Measurements from ENCODE around the gene POLE.
A peak's percentile ranks its signal among the peaks of the same experiment; 100 is the strongest.

Gene POLE

DNA sequence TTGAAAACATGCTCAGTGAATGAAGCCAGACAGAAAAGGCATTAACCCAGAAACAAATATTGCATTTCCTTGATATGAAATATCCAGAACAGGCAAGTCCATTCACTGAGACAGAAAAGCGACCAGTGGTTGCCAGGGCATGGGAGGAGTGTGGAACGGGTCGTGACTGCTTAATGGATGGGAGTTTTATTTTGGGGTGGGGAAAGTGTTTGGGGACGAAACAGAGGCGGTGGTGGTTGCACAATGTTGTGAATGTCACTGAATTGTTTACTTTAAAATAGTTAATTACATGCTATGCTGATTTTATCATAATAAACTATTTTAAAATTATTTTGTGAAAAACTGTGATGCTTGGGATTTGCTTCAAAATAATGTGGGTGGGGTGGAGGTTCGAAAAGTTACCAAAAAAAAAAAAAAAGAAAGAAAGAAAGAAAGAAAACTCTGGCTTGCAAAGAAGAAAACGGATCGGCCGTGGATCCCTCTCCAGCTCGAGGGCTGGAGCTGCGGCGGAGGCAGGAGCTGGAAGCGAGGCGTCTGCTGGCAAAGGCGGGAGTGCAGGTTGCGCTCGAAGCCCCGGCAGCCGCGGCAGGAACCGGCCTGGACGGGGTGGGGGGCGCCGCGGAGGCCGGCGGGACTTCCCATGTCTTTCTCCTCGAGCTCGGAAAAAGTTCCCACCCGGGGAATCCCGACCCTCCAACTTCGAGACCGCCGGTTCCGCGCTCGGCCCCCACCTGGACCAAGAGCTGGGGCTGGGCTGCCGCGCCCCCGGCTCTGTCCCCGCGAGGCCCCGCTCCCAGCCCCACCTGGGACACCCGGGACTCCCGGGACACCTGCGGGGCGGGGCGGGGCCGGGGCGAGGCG is 69.1 kb downstream of the POLE start:
- peaks cover 5 to 18% (median 9%) of the 10 kb centered on the region in 5 donors for H3K4me1 ChIP-seq (ENCODE audit: control insufficient read depth in 5 of 5, insufficient read depth in 5 of 5, low read length in 5 of 5)
- no peaks in the 10 kb centered on the region for H3K36me3 ChIP-seq (ENCODE audit: control insufficient read depth in 5 of 5, insufficient read depth in 5 of 5, low read length in 5 of 5)
- H3K27ac ChIP-seq (ENCODE audit: low read depth, low read length), result no peak overlapping the region
- peaks cover 31 to 59% (median 45%) of the 10 kb centered on the region in 5 donors for H3K27me3 ChIP-seq (ENCODE audit: control insufficient read depth in 5 of 5, insufficient read depth in 4 of 5, low read length in 5 of 5)
- H3K4me3 ChIP-seq (ENCODE audit: low read depth in 1 of 5, low read length in 5 of 5), result no peak overlapping the region
- no peak overlapping the region for H3K9ac ChIP-seq (ENCODE audit: low read length in 5 of 5)
- peaks cover 0 to 13% (median 5%) of the 10 kb centered on the region in 5 donors for H3K9me3 ChIP-seq (ENCODE audit: control insufficient read depth in 5 of 5, low read length in 5 of 5)

- Histone ChIP-seq H3K36me3 (ENCODE audit: control insufficient read depth in 5 of 5, insufficient read depth in 5 of 5, low read length in 5 of 5) (no peaks in the 10 kb centered on the region), H3K27ac (ENCODE audit: low read depth, low read length) (no peak overlapping the region), H3K9me3 (ENCODE audit: control insufficient read depth in 5 of 5, low read length in 5 of 5) (peaks cover 0 to 13% (median 5%) of the 10 kb centered on the region in 5 donors), H3K4me3 (ENCODE audit: low read depth in 1 of 5, low read length in 5 of 5) (no peak overlapping the region), H3K9ac (ENCODE audit: low read length in 5 of 5) (no peak overlapping the region), H3K4me1 (ENCODE audit: control insufficient read depth in 5 of 5, insufficient read depth in 5 of 5, low read length in 5 of 5) (peaks cover 0 to 10% (median 4%) of the 10 kb centered on the region in 5 donors), H3K27me3 (ENCODE audit: control insufficient read depth in 5 of 5, insufficient read depth in 4 of 5, low read length in 5 of 5) (peaks cover 31 to 59% (median 45%) of the 10 kb centered on the region in 5 donors)
Measured at GRCh38 chr12:132617135-132617701, 69.9 kb downstream of the POLE start.

GRCh38 chr12:132615579-132616038 is 71.5 kb downstream of the POLE start:
- peaks cover 27 to 50% (median 47%) of the 10 kb centered on the region in 5 donors for H3K27me3 ChIP-seq (ENCODE audit: control insufficient read depth in 5 of 5, insufficient read depth in 4 of 5, low read length in 5 of 5)
- H3K9ac ChIP-seq (ENCODE audit: low read length in 5 of 5), result no peak overlapping the region
- peaks cover 0 to 11% (median 3%) of the 10 kb centered on the region in 5 donors for H3K4me1 ChIP-seq (ENCODE audit: control insufficient read depth in 5 of 5, insufficient read depth in 5 of 5, low read length in 5 of 5)
- no peaks in the 10 kb centered on the region for H3K36me3 ChIP-seq (ENCODE audit: control insufficient read depth in 5 of 5, insufficient read depth in 5 of 5, low read length in 5 of 5)
- peaks cover 0 to 21% (median 13%) of the 10 kb centered on the region in 5 donors for H3K9me3 ChIP-seq (ENCODE audit: control insufficient read depth in 5 of 5, low read length in 5 of 5)
- no peak overlapping the region for H3K4me3 ChIP-seq (ENCODE audit: low read depth in 1 of 5, low read length in 5 of 5)
- no peak overlapping the region for H3K27ac ChIP-seq (ENCODE audit: low read depth, low read length)

GRCh38 chr12:132614861-132615578 is 72.1 kb downstream of the POLE start:
- Histone ChIP-seq H3K27me3 (ENCODE audit: control insufficient read depth in 5 of 5, insufficient read depth in 4 of 5, low read length in 5 of 5) (peaks cover 24 to 50% (median 47%) of the 10 kb centered on the region in 5 donors), H3K4me1 (ENCODE audit: control insufficient read depth in 5 of 5, insufficient read depth in 5 of 5, low read length in 5 of 5) (peaks cover 0 to 16% (median 7%) of the 10 kb centered on the region in 5 donors), H3K9ac (ENCODE audit: low read length in 5 of 5) (no peak overlapping the region), H3K9me3 (ENCODE audit: control insufficient read depth in 5 of 5, low read length in 5 of 5) (peaks cover 0 to 21% (median 13%) of the 10 kb centered on the region in 5 donors), H3K36me3 (ENCODE audit: control insufficient read depth in 5 of 5, insufficient read depth in 5 of 5, low read length in 5 of 5) (no peaks in the 10 kb centered on the region), H3K27ac (ENCODE audit: low read depth, low read length) (no peak overlapping the region), H3K4me3 (ENCODE audit: low read depth in 1 of 5, low read length in 5 of 5) (no peak overlapping the region)

DNA sequence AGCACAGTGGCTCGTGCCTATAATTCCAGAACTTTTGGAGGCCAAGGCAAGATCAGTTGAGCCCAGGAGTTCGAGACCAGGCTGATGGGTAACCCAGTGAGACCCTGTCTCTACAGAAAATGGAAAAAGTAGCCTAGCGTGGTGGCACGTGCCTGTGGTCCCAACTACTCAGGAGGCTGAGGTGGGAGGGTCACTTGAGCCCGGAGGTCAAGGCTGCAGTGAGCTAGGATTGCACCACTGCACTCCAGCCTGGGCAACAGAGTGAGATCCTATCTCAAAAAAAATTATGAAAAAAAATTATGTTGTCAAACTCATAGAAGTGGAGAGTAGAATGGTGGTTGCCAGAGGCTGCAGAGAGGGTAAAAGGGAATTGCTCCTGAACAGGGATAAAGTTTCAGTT is 73.1 kb downstream of the POLE start:
- H3K9me3 ChIP-seq (ENCODE audit: control insufficient read depth in 5 of 5, low read length in 5 of 5), result peaks cover 0 to 21% (median 13%) of the 10 kb centered on the region in 5 donors
- H3K36me3 ChIP-seq (ENCODE audit: control insufficient read depth in 5 of 5, insufficient read depth in 5 of 5, low read length in 5 of 5), result no peaks in the 10 kb centered on the region
- H3K9ac ChIP-seq (ENCODE audit: low read length in 5 of 5), result no peak overlapping the region
- H3K4me3 ChIP-seq (ENCODE audit: low read depth in 1 of 5, low read length in 5 of 5), result no peak overlapping the region
- H3K27ac ChIP-seq (ENCODE audit: low read depth, low read length), result no peak overlapping the region
- H3K4me1 ChIP-seq (ENCODE audit: control insufficient read depth in 5 of 5, insufficient read depth in 5 of 5, low read length in 5 of 5), result peaks cover 0 to 18% (median 10%) of the 10 kb centered on the region in 5 donors
- peaks cover 24 to 51% (median 42%) of the 10 kb centered on the region in 5 donors for H3K27me3 ChIP-seq (ENCODE audit: control insufficient read depth in 5 of 5, insufficient read depth in 4 of 5, low read length in 5 of 5)

- Histone ChIP-seq H3K9me3 (ENCODE audit: control insufficient read depth in 5 of 5, low read length in 5 of 5) (peaks cover 0 to 11% (median 9%) of the 10 kb centered on the region in 5 donors), H3K9ac (ENCODE audit: low read length in 5 of 5) (no peak overlapping the region), H3K4me3 (ENCODE audit: low read depth in 1 of 5, low read length in 5 of 5) (no peak overlapping the region), H3K36me3 (ENCODE audit: control insufficient read depth in 5 of 5, insufficient read depth in 5 of 5, low read length in 5 of 5) (no peaks in the 10 kb centered on the region), H3K27me3 (ENCODE audit: control insufficient read depth in 5 of 5, insufficient read depth in 4 of 5, low read length in 5 of 5) (peaks cover 24 to 60% (median 36%) of the 10 kb centered on the region in 5 donors), H3K27ac (ENCODE audit: low read depth, low read length) (no peak overlapping the region), H3K4me1 (ENCODE audit: control insufficient read depth in 5 of 5, insufficient read depth in 5 of 5, low read length in 5 of 5) (peaks cover 2 to 20% (median 10%) of the 10 kb centered on the region in 5 donors)
Measured at GRCh38 chr12:132611620-132612019, 75.5 kb downstream of the POLE start.

DNA sequence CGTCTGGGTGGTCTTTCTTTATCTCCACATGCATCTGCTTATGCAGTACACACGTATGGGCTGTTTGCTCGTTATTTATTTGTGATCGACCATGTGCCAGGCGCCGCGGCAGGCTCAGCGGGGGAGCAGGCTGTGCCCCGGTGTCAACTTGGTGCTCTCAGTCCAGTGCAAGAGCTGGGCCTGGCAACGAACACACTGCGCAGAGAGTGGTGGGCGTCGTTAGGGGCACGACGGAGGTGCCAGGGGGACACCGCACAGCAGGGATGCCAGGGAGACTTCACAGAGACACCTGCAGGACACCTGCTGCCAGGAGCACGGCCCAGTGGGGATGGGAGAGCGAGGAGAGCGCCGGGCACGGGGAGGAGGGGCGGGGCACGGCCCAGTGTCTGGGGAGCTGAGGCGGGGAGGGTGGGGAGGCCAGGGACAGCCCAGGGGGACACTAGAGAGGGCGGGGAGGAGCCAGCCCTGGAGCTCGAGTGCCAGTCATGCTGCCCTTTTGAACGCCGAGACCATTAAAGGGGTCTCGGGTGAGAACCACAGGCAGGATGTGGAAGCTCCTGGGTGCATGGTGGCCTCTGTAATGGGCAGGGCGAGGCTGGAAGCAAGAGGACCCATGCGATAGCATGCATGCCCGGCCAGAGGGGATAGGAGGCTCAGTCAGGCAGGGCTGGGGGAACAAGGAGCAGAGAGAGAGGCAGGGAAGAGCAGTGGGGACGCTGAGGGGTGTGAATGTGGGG is 76.1 kb downstream of the POLE start:
- Histone ChIP-seq H3K27ac (ENCODE audit: low read depth, low read length) (no peak overlapping the region), H3K4me1 (ENCODE audit: control insufficient read depth in 5 of 5, insufficient read depth in 5 of 5, low read length in 5 of 5) (peaks cover 2 to 20% (median 10%) of the 10 kb centered on the region in 5 donors), H3K27me3 (ENCODE audit: control insufficient read depth in 5 of 5, insufficient read depth in 4 of 5, low read length in 5 of 5) (peaks cover 26 to 59% (median 34%) of the 10 kb centered on the region in 5 donors), H3K9ac (ENCODE audit: low read length in 5 of 5) (no peak overlapping the region), H3K9me3 (ENCODE audit: control insufficient read depth in 5 of 5, low read length in 5 of 5) (peaks cover 0 to 10% (median 8%) of the 10 kb centered on the region in 5 donors), H3K4me3 (ENCODE audit: low read depth in 1 of 5, low read length in 5 of 5) (no peak overlapping the region), H3K36me3 (ENCODE audit: control insufficient read depth in 5 of 5, insufficient read depth in 5 of 5, low read length in 5 of 5) (no peaks in the 10 kb centered on the region)

DNA sequence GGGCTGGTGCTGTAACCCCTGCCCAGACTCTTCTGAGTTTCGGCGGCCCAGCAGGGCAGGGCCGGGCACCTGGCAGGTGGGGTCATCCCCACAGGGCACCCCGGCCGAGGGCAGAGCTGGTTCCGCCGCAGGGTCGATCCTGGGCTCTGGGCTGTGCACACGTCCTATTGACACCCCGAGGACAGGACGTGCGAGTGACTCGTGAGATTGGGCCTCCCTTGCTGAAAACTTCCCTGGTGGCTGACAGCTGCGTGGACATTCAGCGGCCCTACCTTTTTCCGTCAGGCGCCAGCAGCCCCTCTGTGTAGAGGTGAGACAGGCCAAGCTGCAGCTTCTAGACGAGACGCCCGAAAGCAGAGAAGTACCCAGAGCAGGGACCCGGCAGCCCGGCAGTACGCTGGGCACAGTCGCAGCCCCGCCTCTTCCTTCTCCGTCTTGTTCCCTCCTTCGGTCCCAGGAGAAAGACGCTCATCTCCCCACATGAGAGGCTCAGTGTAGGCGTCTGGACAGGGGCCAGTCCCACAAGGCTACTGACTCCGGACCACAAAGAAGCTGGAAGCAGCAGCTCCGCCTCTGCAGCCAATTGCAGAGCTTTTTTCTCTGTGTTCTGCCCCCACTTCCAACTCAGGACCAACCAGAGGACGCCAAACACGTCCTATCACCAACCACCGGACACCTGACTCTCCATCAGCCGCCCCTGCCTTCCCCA is 76.9 kb downstream of the POLE start, which contains the start of gene LRCOL1:
LRCOL1 (minus strand) TSS at position 532 of the 709 bp plus-strand sequence. CDS start 4,331 bp downstream, outside the sequence.
- Histone ChIP-seq H3K9me3 (ENCODE audit: control insufficient read depth in 5 of 5, low read length in 5 of 5) (peaks cover 0 to 9% (median 6%) of the 10 kb centered on the region in 5 donors), H3K27ac (ENCODE audit: low read depth, low read length) (no peak within 1 kb of the TSS), H3K4me3 (ENCODE audit: low read depth in 1 of 5, low read length in 5 of 5) (peak within 1 kb of the TSS; percentile 17 to 57 (median 40)), H3K36me3 (ENCODE audit: control insufficient read depth in 5 of 5, insufficient read depth in 5 of 5, low read length in 5 of 5) (no peaks in the 10 kb centered on the region), H3K27me3 (ENCODE audit: control insufficient read depth in 5 of 5, insufficient read depth in 4 of 5, low read length in 5 of 5) (peaks cover 21 to 54% (median 27%) of the 10 kb centered on the region in 5 donors), H3K9ac (ENCODE audit: low read length in 5 of 5) (no peak within 1 kb of the TSS), H3K4me1 (ENCODE audit: control insufficient read depth in 5 of 5, insufficient read depth in 5 of 5, low read length in 5 of 5) (peaks cover 2 to 20% (median 10%) of the 10 kb centered on the region in 5 donors)

Data from subcutaneous abdominal adipose tissue (tissue), 5 donors.